AG04449 (cell line): ENCODE results near the gene RECQL.
A peak's percentile ranks its signal among the peaks of the same experiment; 100 is the strongest.

Source experiments
- CTCF ChIA-PET: fragments of 350-600 bp; formaldehyde crosslinking; extraction: SDS; loops from one replicate; lab custom pipeline; 2021; ENCODE audit warnings: antibody characterized with exemption; lab: Yijun Ruan, JAX
- POLR2A ChIA-PET: fragments of 400-600, 350-600 bp; formaldehyde crosslinking; extraction: SDS; loops from one replicate; lab custom pipeline; 2020; ENCODE audit warnings: antibody characterized with exemption, inconsistent platforms; lab: Yijun Ruan, JAX
- DNase-seq: peaks from one replicate; pipeline ENCODE4 v3.0.0-alpha.2; 2010; ENCODE audit warnings: low read depth, low spot score
- H3K4me3 ChIP-seq: 2 replicates; pipeline ENCODE4 v1.5.1; 2011; ENCODE audit warnings: low read depth, mild to moderate bottlenecking, control low read depth, low read length
- TF ChIP-seq, protein P1 (sequence below): IDR thresholded peaks from one replicate; pipeline ENCODE4 v1.5.1; 2011; ENCODE audit warnings: mild to moderate bottlenecking, moderate library complexity, low read length, control low read depth, inconsistent platforms; ENCODE audit not compliant: insufficient read depth; ENCODE audit errors: missing control alignments

The RECQL gene

DNA sequence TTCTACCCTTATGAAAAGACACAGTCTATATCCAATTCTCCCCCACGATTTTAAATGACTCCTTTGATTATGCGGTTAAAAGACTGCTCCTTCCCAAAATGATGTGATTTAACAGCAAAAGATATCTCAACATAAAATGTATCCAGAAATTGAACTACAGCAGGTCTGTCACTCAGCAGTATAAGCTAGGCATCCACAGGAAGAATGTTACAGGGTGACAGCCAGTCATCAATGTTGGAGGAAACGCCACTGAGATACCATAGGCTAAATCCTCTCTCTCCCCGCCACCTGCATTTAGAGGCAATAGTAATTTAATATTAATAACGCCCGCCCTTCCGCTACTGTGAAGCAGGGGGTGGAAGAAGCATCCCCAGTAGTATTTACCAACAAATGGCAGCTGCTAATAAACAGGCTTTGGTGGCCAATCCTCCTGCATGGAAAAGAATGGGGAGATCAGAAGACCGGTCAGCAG lies 613 bp downstream of the RECQL start:
- CTCF ChIA-PET, result interaction anchor here (1.8 kb wide), 1 partner anchor 180 kb away, joined by 11 read pairs; no protein-coding TSS in a partner anchor
- no peak for DNase-seq
- POLR2A ChIA-PET, result interaction anchor here (2.2 kb wide), 1 partner anchor 157 kb away, joined by 7 read pairs; the partner anchor contains the start of gene LDHB
- peak overlapping the region; percentile 81 for H3K4me3 ChIP-seq
- TF ChIP-seq, protein P1, sequence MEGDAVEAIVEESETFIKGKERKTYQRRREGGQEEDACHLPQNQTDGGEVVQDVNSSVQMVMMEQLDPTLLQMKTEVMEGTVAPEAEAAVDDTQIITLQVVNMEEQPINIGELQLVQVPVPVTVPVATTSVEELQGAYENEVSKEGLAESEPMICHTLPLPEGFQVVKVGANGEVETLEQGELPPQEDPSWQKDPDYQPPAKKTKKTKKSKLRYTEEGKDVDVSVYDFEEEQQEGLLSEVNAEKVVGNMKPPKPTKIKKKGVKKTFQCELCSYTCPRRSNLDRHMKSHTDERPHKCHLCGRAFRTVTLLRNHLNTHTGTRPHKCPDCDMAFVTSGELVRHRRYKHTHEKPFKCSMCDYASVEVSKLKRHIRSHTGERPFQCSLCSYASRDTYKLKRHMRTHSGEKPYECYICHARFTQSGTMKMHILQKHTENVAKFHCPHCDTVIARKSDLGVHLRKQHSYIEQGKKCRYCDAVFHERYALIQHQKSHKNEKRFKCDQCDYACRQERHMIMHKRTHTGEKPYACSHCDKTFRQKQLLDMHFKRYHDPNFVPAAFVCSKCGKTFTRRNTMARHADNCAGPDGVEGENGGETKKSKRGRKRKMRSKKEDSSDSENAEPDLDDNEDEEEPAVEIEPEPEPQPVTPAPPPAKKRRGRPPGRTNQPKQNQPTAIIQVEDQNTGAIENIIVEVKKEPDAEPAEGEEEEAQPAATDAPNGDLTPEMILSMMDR, result no peak

DNA sequence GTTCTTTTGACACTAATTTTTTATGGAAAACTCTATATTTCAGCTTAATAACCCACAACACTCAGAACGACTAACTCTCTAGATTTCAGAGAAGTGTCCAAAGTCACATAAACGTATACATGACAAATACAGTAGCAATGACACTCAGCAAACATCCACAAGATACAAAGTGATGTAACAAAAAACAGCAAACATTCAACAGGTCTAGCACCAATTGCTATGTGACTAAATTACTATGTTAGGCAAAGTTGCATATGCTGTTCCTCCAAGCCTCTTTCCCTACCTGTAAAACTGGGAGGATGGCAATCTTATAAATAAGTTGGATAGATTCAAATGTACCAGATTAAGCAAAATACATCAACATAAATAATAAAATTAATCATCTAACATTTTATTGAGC lies 1.7 kb downstream of the RECQL start:
- DNase-seq, result no peak
- CTCF ChIA-PET, result interaction anchor here (1.0 to 1.6 kb wide), 2 partner anchors 19 to 183 kb away, joined by 4 read pairs; no protein-coding TSS in a partner anchor
- TF ChIP-seq, protein P1, result no peak
- POLR2A ChIA-PET, result interaction anchor here (0.6 kb wide), 1 partner anchor 62 kb away, joined by 3 read pairs; the partner anchor contains the start of gene PYROXD1
- peak overlapping the region; percentile 81 for H3K4me3 ChIP-seq

DNA sequence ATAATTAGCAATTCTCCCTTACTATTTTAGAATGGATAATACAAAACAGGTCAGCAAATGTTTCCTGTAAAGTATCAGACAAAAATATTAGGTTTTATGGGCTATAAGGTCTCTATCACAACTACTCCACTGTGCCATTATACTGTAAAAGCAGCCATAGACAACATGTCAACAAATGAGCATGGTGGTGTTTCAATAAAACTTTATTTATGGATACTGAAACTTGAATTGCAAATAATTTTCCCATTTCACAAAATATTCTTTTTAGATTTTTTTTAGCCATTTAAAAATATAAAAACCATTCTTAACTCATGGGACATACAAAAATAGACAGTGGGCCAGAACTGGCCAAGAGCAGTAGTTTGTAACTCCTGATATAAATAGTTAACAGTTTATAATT lies 15.4 kb downstream of the RECQL start:
- ChIA-PET POLR2A (no interaction called here), CTCF (no interaction called here)
- TF ChIP-seq, protein P1, result no peak
- no peak for DNase-seq
- no peak overlapping the region for H3K4me3 ChIP-seq

DNA sequence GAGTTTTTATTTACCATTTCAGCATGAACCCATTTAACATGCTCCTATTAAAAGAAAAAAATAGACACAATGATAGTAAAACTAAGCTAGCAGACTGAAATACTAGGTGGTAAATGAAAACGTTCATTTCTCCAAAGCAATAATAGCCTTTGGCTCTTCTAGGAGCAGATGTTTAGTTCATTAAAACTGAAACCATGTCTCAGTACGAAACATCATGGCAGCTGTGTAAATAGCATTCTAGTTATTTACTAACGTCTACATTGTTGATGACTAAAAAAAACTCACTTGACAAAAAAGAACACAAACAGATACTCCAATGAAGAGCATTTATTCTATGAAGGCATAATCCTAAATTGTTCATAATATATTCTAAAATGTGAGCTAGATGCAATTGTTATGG lies 17.9 kb downstream of the RECQL start:
- no peak for DNase-seq
- TF ChIP-seq, protein P1, result no peak
- H3K4me3 ChIP-seq, result no peak overlapping the region
- POLR2A ChIA-PET, result no interaction called here
- CTCF ChIA-PET, result interaction anchor here (1.3 kb wide), 1 partner anchor 9 kb away, joined by 4 read pairs; no protein-coding TSS in a partner anchor

DNA sequence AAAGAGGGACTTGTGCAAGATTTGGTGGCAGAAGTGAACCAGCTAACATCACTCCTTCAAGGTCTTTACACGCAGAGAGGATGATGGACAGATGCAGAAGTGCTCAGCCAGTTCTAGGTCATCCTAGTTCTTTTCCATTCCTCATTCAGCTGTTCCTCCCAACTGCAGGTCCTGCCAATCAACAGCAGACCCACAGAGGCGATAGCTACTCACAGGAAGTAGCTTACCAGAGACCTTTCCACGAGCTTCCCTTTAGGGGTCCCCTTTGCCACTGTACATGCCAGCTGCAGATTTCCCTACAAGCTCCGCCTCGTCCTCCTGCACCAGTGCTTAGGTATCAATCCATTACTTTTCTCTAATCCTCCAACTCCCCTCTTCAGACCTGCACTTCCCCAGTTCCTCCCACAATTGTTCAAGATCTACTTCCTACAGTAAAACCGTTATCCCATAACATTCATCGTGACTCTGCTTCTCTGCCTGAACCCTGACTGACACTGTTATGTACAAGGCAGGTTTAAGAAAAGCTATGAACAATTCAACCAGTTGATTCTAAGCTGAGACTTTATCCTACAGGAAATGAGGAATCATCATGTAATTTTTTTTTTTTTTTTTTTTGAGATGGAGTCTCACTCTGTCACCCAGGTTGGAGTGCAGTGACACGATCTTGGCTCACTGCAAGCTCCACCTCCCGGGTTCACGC lies 22.5 kb downstream of the RECQL start:
- ChIA-PET CTCF (no interaction called here), POLR2A (no interaction called here)
- no peak overlapping the region for H3K4me3 ChIP-seq
- TF ChIP-seq, protein P1, result no peak
- no peak for DNase-seq

DNA sequence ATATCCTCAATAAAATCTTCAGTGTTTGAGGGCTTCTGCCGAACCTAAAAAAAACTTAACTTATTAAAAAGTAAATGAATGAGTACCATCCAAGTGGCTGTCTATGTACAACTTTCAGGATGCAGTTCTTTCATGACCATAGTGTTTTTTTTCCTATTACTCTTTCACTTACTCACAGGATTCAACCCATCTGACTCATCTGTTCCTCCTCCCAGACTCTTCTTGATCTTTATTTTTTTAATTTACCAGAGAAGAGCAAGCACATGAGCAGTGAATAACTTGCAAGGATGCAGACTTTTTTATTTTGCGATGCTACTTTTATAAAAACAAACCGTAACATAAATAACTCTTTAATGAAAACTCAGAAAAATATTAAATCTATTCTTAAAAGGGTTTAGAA lies 24.5 kb downstream of the RECQL start:
- H3K4me3 ChIP-seq, result no peak overlapping the region
- CTCF ChIA-PET, result no interaction called here
- DNase-seq, result peak; percentile 29
- TF ChIP-seq, protein P1, result no peak
- POLR2A ChIA-PET, result no interaction called here
